ENCODE measurements around the gene FAM83E. TPM values are rescaled to one million over a fixed set of nuclear protein-coding genes. Genes with fewer than 3 reads are reported as not detected.

The FAM83E gene
- total RNA-seq, 1 donor from 2014 or later: 1.1 TPM

- DNase-seq (ENCODE audit: extremely low spot score, unreplicated experiment): no peak
- Mint-ChIP-seq H3K36me3 (ENCODE audit: unreplicated experiment) (peaks cover 7% of the 10 kb centered on the region), H3K27ac (ENCODE audit: unreplicated experiment) (peak overlapping the region; percentile 92), H3K27me3 (ENCODE audit: unreplicated experiment) (no peaks in the 10 kb centered on the region), H3K4me1 (ENCODE audit: unreplicated experiment) (peaks cover 60% of the 10 kb centered on the region), H3K9me3 (ENCODE audit: unreplicated experiment) (no peaks in the 10 kb centered on the region), H3K4me3 (ENCODE audit: unreplicated experiment) (peak overlapping the region; percentile 60)
- peak; percentile 45 for TF ChIP-seq CTCF (IDR thresholded peaks at IDR 0.05)
Observed at GRCh38 chr19:48630296-48631063, 15.6 kb upstream of the FAM83E start.

- Mint-ChIP-seq H3K9me3 (ENCODE audit: unreplicated experiment) (no peaks in the 10 kb centered on the region), H3K27me3 (ENCODE audit: unreplicated experiment) (no peaks in the 10 kb centered on the region), H3K4me3 (ENCODE audit: unreplicated experiment) (peak overlapping the region; percentile 60), H3K27ac (ENCODE audit: unreplicated experiment) (peak overlapping the region; percentile 92), H3K36me3 (ENCODE audit: unreplicated experiment) (peaks cover 7% of the 10 kb centered on the region), H3K4me1 (ENCODE audit: unreplicated experiment) (peaks cover 60% of the 10 kb centered on the region)
- TF ChIP-seq CTCF (IDR thresholded peaks at IDR 0.05): no peak
- DNase-seq (ENCODE audit: extremely low spot score, unreplicated experiment): no peak
Observed at GRCh38 chr19:48629599-48630295, 14.9 kb upstream of the FAM83E start.

- Mint-ChIP-seq H3K27ac (ENCODE audit: unreplicated experiment) (no peak overlapping the region), H3K4me1 (ENCODE audit: unreplicated experiment) (peaks cover 60% of the 10 kb centered on the region), H3K27me3 (ENCODE audit: unreplicated experiment) (no peaks in the 10 kb centered on the region), H3K9me3 (ENCODE audit: unreplicated experiment) (no peaks in the 10 kb centered on the region), H3K4me3 (ENCODE audit: unreplicated experiment) (no peak overlapping the region), H3K36me3 (ENCODE audit: unreplicated experiment) (peaks cover 7% of the 10 kb centered on the region)
- DNase-seq (ENCODE audit: extremely low spot score, unreplicated experiment): no peak
- no peak for TF ChIP-seq CTCF (IDR thresholded peaks at IDR 0.05)
Observed at GRCh38 chr19:48629297-48629598, 14.4 kb upstream of the FAM83E start.

DNA sequence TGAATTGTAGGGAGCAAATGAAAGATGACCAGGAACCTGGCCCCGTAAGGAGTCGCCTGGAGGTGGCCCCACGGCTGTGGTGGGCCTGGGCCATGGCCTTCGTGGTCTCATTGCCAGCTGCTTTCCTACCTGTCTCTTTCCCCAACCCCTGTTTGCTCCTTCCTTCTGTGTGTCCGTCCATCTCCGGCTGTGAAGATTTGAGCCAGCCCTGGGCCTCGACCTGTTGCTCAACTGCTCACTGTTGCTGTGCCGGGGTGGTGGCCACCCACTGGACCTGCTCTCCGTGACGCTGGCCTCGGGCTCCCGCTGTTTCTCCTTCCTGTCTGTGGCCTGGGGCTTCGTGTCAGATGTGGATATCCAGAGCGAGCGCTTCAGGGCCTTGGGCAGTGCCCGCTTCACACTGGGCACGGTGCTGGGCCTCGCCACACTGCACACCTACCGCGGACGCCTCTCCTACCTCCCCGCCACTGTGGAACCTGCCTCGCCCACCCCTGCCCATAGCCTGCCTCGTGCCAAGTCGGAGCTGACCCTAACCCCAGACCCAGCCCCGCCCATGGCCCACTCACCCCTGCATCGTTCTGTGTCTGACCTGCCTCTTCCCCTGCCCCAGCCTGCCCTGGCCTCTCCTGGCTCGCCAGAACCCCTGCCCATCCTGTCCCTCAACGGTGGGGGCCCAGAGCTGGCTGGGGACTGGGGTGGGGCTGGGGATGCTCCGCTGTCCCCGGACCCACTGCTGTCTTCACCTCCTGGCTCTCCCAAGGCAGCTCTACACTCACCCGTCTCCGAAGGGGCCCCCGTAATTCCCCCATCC is 13.8 kb upstream of the FAM83E start:
- peaks cover 7% of the 10 kb centered on the region for H3K36me3 Mint-ChIP-seq (ENCODE audit: unreplicated experiment)
- H3K9me3 Mint-ChIP-seq (ENCODE audit: unreplicated experiment): no peaks in the 10 kb centered on the region
- TF ChIP-seq CTCF (IDR thresholded peaks at IDR 0.05): no peak
- H3K4me3 Mint-ChIP-seq (ENCODE audit: unreplicated experiment): no peak overlapping the region
- DNase-seq (ENCODE audit: extremely low spot score, unreplicated experiment): peak; percentile 85
- H3K27me3 Mint-ChIP-seq (ENCODE audit: unreplicated experiment): no peaks in the 10 kb centered on the region
- H3K27ac Mint-ChIP-seq (ENCODE audit: unreplicated experiment): peak overlapping the region; percentile 59
- peaks cover 59% of the 10 kb centered on the region for H3K4me1 Mint-ChIP-seq (ENCODE audit: unreplicated experiment)
